Activated T-cell treated with anti-CD3 and anti-CD28 coated beads for 24 hours (primary cell): ENCODE data around the gene CALHM5.
A peak's percentile ranks its signal among the peaks of the same experiment; 100 is the strongest.
"Not testable (repeated sequence)": the region's sequence is repeated elsewhere in the genome, so short reads cannot be mapped to it uniquely, and the experiment has no call there.

ENCODE experiments used
- DNase-seq: peaks from one replicate; pipeline ENCODE4 v3.0.0-alpha.2; 2020; ENCODE audit warnings: low read depth

CALHM5 gene, protein sequence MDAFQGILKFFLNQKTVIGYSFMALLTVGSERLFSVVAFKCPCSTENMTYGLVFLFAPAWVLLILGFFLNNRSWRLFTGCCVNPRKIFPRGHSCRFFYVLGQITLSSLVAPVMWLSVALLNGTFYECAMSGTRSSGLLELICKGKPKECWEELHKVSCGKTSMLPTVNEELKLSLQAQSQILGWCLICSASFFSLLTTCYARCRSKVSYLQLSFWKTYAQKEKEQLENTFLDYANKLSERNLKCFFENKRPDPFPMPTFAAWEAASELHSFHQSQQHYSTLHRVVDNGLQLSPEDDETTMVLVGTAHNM

DNA sequence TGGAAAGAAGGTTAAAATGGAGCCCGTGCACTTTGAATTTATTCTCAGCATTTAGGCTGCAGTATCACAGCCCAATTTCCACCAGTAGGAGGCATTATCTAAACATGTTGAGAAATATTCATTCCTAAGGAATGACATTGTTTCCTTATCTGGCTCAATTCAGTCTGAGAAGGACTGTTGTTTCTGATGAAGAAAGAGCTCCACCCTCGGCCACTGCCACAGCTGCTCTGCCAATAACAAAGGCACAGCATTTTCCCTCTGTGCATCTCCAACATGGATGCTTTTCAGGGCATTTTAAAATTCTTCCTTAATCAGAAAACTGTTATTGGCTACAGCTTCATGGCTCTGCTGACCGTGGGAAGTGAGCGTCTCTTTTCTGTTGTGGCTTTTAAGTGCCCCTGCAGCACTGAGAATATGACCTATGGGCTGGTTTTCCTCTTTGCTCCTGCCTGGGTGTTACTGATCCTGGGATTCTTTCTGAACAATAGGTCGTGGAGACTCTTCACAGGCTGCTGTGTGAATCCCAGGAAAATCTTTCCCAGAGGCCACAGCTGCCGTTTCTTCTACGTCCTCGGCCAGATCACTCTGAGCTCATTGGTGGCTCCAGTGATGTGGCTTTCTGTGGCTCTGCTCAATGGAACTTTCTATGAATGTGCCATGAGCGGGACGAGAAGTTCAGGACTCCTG lies at the start of gene CALHM5:
TSS of gene CALHM5 (plus strand) at position 216 of the 687 bp plus-strand sequence. CDS start at position 274, 58 bp downstream.
- DNase-seq = no peak

DNA sequence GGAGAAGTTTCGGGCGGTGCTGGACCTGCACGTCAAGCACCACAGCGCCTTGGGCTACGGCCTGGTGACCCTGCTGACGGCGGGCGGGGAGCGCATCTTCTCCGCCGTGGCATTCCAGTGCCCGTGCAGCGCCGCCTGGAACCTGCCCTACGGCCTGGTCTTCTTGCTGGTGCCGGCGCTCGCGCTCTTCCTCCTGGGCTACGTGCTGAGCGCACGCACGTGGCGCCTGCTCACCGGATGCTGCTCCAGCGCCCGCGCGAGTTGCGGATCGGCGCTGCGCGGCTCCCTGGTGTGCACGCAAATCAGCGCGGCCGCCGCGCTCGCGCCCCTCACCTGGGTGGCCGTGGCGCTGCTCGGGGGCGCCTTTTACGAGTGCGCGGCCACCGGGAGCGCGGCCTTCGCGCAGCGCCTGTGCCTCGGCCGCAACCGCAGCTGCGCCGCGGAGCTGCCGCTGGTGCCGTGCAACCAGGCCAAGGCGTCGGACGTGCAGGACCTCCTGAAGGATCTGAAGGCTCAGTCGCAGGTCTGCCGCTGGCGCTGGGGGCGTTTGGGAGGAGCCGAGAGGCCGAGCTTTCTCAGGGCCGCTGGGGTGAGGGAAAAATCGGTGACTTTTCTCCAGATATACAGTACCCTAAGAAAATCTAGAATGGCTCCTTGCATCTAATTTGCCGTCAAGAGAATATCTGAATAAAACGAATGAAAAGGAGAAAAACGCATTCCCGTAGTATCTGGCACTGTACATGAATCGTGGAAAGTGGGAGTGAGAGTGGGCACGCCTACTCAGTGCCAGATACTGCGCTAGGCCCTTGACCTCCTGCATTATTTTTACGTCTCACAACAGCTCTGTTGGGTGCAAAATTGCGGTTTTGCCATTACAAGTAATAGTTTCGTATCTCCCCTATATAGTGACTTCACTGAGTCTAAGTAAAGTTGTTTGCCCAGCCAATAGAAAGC lies 49.2 kb upstream of the CALHM5 start:
- DNase-seq = peak; percentile 13

DNA sequence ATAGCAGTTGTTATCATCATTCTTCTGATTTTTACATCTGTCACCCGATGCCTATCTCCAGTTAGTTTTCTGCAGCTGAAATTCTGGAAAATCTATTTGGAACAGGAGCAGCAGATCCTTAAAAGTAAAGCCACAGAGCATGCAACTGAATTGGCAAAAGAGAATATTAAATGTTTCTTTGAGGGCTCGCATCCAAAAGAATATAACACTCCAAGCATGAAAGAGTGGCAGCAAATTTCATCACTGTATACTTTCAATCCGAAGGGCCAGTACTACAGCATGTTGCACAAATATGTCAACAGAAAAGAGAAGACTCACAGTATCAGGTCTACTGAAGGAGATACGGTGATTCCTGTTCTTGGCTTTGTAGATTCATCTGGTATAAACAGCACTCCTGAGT lies 48.1 kb upstream of the CALHM5 start:
- DNase-seq = no peak

DNA sequence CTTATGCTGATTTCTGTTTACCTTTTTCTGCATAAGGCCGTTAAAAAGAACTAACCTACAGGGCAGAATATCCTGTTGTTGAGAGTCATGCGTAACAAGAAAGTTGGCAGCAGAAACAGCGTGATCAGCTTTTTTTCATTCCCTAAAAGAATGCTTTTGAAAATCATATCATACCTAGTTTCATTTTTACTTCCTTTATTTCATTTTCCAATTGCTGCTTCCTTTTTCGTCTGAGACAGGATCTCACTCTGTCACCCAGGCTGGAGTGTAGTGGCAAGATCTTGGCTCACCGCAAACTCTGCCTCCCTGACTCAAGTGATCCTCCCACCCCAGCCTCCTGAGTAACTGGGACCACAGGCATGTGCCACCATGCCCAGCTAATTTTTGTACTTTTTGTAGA lies 46.2 kb upstream of the CALHM5 start:
- no peak for DNase-seq

DNA sequence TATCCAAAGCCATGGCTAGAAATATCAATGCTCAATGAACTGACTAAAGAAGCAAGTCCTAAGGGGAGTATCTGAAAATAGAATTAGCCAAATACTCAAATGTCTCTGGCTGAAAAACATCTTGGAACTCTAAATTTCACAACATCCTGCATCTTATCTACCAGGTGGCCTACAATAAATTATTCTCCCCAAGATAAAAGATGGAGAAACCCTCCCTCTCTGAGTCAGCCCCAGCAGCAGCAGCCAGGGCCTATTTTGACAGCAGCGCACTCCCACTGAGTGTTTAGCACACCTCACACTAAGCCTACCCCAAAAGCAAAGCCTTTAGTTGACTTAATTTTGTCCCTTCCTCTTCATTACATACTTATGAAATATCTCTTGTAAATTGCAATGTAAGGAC lies 44.3 kb upstream of the CALHM5 start:
- no peak for DNase-seq

DNA sequence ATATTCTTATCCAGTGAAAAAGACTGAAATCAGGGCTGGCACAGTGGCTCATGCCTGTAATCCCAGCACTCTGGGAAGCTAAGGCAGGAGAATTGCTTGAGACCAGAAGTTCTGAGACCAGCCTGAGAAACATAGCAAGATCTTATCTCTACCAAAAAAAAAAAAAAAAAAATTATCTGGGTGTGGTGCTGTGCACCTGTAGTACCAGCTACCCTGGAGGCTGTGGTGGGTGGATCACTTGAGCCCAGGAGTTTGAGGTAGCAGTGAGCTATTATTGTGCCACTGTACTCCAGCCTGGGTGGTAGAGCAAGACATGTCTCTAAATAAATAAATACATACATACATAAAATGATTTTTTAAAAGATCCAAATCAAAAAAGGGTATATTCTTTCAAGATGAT lies 43.9 kb upstream of the CALHM5 start:
- no peak for DNase-seq

DNA sequence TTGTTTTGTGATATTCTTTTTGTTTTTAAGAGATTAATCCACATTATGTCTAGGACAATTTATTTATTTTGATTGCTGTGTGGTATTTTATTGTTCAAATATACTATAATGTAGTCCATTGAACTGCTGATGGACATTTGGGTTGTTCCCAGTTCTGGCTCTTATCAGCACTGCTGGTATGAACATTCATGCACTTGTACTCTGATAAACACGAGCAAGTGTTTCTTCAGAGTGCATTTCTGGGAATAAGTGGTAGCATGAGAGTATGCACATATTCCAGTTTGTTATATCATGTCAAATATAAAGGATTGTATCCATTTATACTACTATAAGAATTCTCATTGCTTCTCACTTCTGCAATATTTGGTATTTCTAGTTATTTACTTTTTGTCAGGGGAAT lies 43.1 kb upstream of the CALHM5 start:
- no peak for DNase-seq

DNA sequence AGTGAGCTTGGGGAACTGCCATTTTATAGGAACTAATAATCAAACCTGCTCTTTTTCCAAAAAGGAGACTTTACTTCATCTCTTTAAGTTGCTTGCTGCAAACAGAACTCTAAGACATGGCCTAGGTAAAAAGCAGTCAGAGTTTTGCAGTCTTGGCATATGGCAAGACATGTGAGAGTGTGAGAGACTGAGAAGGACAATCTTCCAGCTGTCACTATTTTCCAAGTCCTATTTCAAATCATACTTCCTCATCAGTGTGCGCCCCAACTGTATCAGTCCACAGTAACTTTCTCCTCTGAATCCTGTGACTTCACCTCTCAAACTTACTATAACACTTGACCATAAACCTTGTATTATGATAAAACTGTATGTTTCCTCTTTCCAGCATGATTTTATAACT lies 39.9 kb upstream of the CALHM5 start:
- DNase-seq = no peak

DNA sequence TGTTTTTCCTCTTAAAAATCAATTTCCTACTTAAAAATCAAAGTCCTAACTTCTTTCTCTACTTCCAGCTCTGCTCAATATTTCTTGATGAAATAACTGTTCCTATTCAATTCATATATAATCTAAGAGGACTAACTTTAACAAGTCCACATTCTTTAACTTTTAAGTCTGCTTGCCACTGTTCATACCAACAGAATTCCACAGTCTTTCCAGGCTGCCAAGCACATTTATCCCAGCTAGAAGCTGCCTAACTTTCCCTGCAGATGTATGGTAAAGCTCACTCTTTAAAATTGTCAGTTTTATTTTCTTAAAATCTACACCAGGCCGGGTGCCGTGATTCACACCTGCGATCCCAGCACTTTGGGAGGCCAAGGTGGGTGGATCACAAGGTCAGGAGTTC lies 38.7 kb upstream of the CALHM5 start:
- DNase-seq = no peak

DNA sequence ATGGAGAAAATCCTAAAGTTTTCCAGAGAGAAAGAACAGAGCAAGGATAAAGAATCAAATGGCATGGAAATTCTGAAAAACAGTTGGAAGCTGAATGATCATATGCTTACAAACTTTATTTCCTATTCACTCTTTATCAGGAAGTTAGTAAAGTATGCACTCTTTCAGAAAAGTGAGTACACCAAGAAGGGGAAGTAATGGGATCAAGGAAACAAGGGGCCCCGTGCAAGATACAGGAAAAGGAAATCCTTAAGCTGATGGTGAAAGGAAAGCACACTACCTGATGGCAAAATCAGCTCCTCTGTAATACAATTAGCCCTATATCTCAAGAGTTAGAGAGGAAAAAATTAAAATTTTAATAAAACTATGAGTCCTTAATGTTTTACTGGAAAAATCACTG lies 36.3 kb upstream of the CALHM5 start:
- no peak for DNase-seq

DNA sequence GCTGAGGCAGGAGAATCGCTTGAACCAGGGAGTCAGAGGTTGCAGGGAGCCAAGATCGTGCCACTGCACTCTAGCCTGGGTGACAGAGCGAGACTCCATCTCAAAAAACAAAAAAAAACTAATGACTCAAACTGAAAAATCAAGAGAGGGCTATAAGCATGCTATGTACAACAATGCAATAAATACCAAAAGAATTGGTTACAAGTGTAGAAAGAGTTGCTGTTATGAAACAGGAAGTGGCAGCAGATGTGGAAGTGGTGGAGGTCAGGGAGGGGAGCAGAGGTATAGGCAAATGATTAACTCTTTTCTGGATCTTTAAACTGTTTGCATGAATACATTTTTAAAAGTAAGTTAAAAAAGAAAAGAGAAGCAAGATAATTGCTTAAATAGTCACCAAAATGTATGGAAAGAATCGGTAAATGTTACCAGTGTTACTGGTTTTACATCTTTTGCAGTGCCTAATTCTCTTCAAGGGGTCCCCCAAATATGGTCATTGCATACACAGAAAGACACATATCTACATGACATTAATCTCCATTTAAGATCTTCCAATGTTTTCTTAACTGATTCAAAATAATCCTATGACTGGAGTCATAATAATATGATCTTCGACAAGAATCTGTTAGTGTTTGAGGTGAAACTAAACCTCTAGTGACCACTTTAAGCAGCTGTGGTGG lies 35.3 kb upstream of the CALHM5 start:
- DNase-seq = no peak

DNA sequence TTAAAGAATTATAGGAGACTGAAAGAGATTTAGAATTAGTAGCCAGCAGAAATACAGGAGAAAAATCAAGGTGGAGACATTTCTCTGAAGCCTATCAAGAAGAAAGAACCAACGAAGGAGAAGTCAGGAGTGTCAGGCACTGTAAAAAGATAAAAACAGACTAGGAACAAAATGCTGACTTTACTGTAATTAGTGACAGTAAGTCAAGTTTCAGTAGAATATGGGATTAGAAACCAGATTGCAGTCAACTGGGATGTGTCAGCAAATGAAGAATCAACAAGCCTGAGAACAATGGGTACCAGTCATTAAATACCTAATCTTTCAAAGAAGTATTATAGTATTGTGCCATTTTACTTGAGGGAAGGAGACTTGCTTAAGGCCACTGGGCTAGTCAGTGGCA lies 28.7 kb upstream of the CALHM5 start:
- no peak for DNase-seq

DNA sequence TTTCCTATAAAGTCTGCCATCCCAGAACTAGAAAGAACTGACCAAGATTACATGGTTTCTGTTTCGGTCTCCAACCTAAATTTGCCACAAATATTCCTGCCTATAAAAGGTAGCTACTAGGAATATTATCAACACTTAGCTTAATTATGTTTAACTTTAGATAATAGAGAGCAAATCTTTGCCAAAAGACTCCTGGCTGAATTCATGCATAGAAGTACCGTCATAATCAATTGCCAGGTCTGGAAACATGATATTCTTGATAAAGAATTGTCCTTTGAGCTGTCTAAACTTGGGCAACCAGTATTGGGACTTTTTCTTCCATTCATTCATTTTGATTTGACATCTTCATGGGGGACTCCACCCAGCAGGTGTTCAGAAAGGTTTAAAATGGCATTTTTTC lies 27.8 kb upstream of the CALHM5 start:
- DNase-seq = no peak

DNA sequence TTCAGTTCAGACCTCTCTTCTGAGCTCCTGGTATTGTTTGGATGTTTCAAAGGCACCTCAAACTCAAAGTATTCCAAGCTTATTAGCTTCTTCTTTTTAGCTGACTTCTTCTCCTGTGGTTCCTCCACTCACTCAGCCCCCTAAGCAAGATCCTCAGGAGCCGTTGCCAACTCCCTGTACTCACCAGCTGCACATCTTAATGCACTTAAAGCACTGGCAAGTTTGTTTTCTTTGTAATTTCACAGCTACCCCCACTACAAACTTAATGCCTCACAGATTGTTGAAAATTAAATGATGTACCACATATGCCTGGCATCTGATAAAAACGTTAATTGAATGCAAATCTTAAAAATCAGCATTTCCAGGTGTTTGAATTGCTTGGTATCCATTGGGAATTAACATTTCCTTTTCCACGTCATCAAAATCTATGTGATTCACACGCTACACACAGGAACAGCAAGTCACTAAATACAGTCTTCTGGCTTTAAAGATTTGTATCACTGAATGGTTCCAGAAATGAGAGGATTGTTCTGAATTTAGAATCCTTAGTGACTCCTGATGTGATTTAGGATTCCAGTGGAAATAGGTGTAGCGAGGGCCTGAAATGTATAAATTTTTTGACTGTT lies 25.8 kb upstream of the CALHM5 start:
- DNase-seq = no peak

DNA sequence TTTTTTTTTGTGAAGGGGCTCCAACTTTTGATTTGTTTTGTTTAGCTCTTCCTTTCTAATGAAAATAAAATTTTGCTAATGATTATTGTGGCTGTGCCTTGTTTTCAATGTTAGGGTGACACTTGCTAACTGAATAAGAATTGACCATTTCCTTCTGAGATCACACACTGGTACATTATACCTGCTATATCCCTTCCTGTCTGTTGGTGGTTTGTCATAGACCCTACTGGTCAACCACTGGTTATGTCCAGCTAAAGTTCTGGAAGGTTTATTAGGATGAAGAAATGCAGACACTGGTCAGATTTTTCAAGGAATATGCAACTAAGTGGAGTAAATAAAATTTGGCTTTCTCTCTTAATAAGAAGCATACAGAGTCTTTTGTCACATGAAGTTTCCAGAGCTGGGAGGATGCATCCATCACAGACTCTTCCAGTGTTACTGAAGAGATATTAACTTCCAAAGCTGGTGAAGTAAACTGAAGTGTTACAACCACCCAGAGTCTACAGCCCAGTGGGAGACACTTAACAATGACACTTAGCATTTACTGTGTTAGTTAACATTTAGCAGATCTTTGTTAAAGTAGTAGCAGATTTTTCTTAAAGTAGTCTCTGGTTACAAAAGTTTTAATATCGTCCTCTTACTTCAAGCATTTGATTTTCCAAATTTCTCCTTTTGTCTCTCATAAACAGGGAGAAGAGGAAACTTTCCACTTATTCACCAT lies 19.7 kb upstream of the CALHM5 start:
- no peak for DNase-seq

DNA sequence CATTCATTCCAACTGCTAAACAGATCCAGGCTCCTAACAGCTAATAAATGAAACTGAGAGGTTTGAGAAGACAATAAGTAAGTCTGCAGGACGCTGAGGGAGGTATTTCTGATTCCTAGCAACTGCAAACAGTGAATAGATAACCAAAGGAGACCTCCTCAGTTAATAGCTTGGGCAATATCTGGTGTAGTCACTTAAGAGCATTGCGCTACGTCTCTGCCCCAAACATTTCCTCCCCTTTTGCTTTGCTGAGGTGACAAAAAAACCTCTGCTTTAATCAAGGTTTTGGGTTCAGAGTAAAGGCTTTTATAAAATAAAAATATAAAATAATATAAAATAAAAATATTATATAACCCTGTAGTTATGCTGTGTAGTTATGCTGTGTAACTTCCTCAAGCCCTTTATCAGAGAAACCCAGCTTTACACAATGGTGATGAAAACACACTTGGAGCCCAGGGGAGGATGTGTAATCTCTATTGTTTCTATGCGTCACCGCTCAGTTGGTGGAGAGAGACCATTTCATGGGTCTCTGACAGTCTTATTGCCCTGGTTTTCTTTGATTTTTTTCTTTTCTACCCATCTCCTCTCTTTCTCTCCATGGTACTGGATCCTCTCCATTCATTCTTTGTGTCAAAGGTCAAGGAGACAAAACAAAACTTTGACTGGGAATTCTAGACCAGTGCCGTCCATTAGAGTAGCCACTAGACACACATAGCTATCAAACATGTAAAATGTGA lies 18.9 kb upstream of the CALHM5 start:
- DNase-seq = no peak

DNA sequence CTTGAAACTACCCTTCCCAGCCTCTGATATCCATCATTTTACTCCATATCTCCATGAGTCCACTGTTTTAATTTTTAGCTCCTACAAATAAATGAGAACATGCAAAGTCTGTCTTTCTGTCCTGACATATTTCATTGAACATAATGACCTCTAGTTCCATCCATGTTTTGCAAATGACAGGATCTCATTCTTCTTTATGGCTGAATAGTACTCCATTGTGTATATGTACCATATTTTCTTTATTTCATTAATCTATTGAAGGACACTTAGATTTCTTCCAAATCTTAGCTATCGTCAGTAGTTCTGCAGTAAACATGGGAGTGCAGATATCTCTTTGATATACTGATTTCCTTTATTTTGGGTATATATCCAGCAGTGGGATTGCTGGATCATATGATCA lies 16.3 kb upstream of the CALHM5 start:
- DNase-seq = not testable (repeated sequence)

DNA sequence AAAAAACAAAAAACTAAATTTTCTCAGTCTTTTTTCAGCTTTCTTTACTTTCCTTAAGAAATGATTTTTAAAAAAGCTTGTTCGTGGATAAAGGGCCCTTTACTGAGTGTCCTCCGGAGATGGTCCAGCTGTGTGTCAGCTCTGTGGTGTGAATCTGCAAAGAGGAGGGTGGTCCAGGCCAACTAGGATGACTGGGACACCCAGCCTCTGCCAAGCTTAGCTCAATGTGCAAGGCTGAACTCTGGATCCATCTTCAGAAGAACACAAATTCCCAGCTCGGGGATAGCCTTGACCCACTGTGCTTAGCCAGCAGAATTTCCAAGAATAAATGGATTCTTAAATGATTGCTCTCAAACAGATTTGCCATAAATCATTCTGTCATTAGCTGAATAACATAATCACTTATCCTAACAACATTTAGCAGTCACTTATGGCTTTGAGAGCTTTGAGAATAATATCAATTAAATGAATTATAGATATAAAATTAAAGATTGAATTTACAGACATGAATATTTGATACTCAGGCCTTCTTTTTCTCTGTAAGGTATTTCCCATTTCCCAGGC lies 14.2 kb upstream of the CALHM5 start:
- no peak for DNase-seq

DNA sequence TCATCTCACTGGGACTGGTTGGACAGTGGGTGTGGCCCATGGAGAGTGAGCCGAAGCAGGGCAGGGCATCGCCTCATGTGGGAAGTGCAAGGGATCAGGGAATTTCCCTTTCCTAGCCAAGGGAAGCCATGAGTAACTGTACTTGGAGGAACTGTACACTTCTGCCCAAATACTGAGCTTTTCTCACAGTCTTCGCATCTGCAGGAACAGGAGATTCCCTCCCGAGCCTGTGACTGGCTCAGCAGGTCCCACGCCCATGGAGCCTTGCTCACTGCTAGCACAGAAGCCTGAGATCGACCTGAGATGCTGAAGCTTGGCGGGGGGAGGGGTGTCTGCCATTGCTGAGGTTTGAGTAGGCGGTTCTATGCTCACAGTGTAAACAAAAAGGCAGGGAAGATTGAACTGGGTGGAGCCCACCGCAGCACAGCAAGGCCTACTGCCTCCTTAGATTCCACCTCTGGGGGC lies 10.4 kb upstream of the CALHM5 start:
- DNase-seq = no peak

DNA sequence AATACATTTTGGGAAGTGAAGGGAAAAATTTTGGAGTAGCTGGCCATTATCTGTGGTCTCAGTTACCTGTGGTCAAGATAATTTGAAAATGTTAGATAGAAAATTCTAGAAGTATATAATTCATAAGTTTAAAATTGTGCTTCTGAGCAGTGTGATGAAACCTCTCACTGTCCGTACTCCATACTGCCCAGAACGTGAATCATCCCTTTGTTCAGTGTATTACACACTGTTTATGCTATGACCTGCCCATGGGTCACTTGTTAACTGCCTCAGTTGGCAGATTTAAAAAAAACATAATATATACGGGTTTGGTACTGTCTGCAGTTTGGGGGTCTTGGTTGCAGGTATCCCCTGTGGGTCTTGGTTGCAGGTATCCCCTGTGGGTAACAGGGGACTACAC lies 4.1 kb upstream of the CALHM5 start:
- DNase-seq = no peak
